OCI-LY3 (cell line): ENCODE data around the gene HSD17B2.
"Not testable (repeated sequence)": the region's sequence is repeated elsewhere in the genome, so short reads cannot be mapped to it uniquely, and the experiment has no call there.

Source experiments
- H2AFZ ChIP-seq: fragments of 200-600, 300-600 bp; shearing (Covaris generic); 2 replicates; pipeline ENCODE4 v1.6.0; 2014; ENCODE audit warnings: antibody characterized with exemption, low read depth, low read length
- H3K27ac ChIP-seq: fragments of 200-600, 300-600 bp; sonication (generic); 2 replicates; pipeline ENCODE4 v1.5.1; 2014; ENCODE audit warnings: mild to moderate bottlenecking, low read length, moderate library complexity, mixed read lengths
- H3K27me3 ChIP-seq: fragments of 200-600, 300-600 bp; sonication (generic); 2 replicates; pipeline ENCODE4 v1.6.1; 2014; ENCODE audit warnings: low read depth, low read length, mixed read lengths
- H3K36me3 ChIP-seq: fragments of 200-600, 300-600 bp; sonication (generic); replicated peaks from 2 replicates; pipeline ENCODE3; 2014; ENCODE audit warnings: low read depth, low read length, mixed read lengths
- H3K4me1 ChIP-seq: fragments of 300-600, 200-600 bp; sonication (generic); 2 replicates; pipeline ENCODE4 v1.6.1; 2014; ENCODE audit warnings: low read length, mixed read lengths
- H3K4me2 ChIP-seq: fragments of 200-600, 300-600 bp; sonication (generic); 2 replicates; pipeline ENCODE4 v1.6.1; 2014; ENCODE audit warnings: low read length, mixed read lengths
- H3K4me3 ChIP-seq: fragments of 300-600, 200-600 bp; sonication (generic); 2 replicates; pipeline ENCODE4 v1.5.1; 2014; ENCODE audit warnings: antibody characterized with exemption, mild to moderate bottlenecking, low read length, moderate library complexity
- H3K79me2 ChIP-seq: fragments of 300-600, 200-600 bp; shearing (Covaris generic); 2 replicates; pipeline ENCODE4 v1.6.1; 2014; ENCODE audit warnings: mild to moderate bottlenecking, low read length, mixed read lengths
- H3K9ac ChIP-seq: fragments of 300-600, 200-600 bp; shearing (Covaris generic); 2 replicates; pipeline ENCODE4 v1.6.0; 2014; ENCODE audit warnings: mild to moderate bottlenecking, low read length, moderate library complexity
- H3K9me3 ChIP-seq: fragments of 200-600, 300-600 bp; shearing (Covaris generic); 2 replicates; pipeline ENCODE4 v1.6.1; 2014; ENCODE audit warnings: low read length, mixed read lengths; ENCODE audit not compliant: insufficient read depth
- H4K20me1 ChIP-seq: fragments of 200-600, 300-600 bp; sonication (generic); 2 replicates; pipeline ENCODE4 v1.6.1; 2016; ENCODE audit warnings: low read length, mixed read lengths; ENCODE audit not compliant: insufficient read depth
- CTCF ChIP-seq: fragments of 200-600, 300-600 bp; sonication (generic); IDR thresholded peaks from 2 replicates; pipeline ENCODE4 v1.5.1; 2014; ENCODE audit warnings: antibody characterized with exemption, low read length, low read depth
- EZH2phosphoT487 ChIP-seq: fragments of 200-600 bp; shearing (Covaris generic); IDR thresholded peaks from 2 replicates; pipeline ENCODE4 v1.6.1; 2018; ENCODE audit warnings: antibody characterized with exemption, mixed run types, low read depth

Gene HSD17B2

GRCh38 chr16:82007189-82007588 lies 27.9 kb upstream of the HSD17B2 start:
- H2AFZ ChIP-seq = no peak overlapping the region
- no peak overlapping the region for H3K4me3 ChIP-seq
- no peaks in the 10 kb centered on the region for H4K20me1 ChIP-seq
- no peak for TF ChIP-seq EZH2phosphoT487
- no peak for TF ChIP-seq CTCF
- no peak overlapping the region for H3K27ac ChIP-seq
- peaks cover 3% of the 10 kb centered on the region; the same call in 1 of the 2 replicates for H3K9me3 ChIP-seq
- H3K36me3 ChIP-seq = peaks cover 6% of the 10 kb centered on the region
- no peaks in the 10 kb centered on the region for H3K27me3 ChIP-seq
- H3K79me2 ChIP-seq = no peaks in the 10 kb centered on the region
- H3K4me2 ChIP-seq = no peak overlapping the region
- no peak overlapping the region for H3K9ac ChIP-seq
- peaks cover 3% of the 10 kb centered on the region; the same call in 1 of the 2 replicates for H3K4me1 ChIP-seq

DNA sequence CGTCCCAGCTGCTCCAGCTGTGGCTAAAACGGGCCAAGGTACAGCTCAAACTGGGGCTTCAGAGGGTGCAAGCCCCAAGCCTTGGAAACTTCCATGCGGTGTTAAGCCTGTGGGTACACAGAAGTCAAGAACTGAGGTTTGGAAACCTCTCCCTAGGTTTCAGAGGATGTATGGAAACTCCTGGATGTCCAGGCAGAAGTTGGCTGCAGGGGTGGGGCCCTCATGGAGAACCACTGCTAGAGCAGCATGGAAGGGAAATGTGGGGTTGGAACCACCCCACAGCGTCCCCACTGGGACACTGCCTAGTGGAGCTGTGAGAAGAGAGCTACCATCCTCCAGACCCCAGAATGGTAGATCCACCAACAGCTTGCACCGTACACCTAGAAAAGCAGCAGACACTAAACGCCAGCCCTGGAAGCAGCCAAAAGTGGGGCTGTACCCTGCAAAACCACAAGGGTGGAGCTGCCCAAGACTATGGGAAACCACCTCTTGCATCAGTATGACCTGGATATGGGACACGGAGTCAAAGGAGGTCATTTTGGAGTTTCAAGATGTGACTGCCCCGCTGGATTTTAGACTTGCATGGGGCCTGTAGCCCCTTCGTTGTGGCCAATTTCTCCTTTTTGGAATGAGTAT lies 26.0 kb upstream of the HSD17B2 start:
- Histone ChIP-seq H3K9ac (no peak overlapping the region), H3K27me3 (no peaks in the 10 kb centered on the region), H3K4me2 (no peak overlapping the region), H3K4me1 (peaks cover 8% of the 10 kb centered on the region; the same call in 1 of the 2 replicates), H3K27ac (no peak overlapping the region), H3K4me3 (no peak overlapping the region), H4K20me1 (no peaks in the 10 kb centered on the region), H3K79me2 (no peaks in the 10 kb centered on the region), H3K9me3 (peaks cover 3% of the 10 kb centered on the region; the same call in 1 of the 2 replicates), H2AFZ (no peak overlapping the region), H3K36me3 (peaks cover 3% of the 10 kb centered on the region)
- TF ChIP-seq EZH2phosphoT487 (no peak), CTCF (no peak)

DNA sequence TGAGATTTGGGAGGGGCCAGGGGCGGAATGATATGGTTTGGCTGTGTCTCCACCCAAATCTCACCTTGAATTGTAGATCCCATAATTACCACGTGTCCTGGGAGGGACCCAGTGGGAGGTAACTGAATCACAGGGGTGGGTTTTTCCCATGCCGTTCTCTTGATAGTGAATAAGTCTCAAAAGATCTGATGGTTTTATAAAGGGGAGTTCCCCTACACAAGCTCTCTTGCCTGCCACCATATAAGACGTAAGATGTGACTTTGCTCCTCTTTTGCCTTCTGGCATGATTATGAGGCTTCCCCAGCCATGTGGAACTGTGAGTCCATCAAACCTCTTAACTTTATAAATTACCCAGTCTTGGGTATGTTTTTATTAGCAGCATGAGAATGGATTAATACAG lies 25.3 kb upstream of the HSD17B2 start:
- not testable (repeated sequence) for H2AFZ ChIP-seq, H3K79me2 ChIP-seq, H3K27ac ChIP-seq, H4K20me1 ChIP-seq, H3K4me3 ChIP-seq, H3K9ac ChIP-seq, H3K4me2 ChIP-seq, H3K9me3 ChIP-seq, H3K4me1 ChIP-seq, H3K36me3 ChIP-seq, H3K27me3 ChIP-seq

- H3K27me3 ChIP-seq = peaks cover 7% of the 10 kb centered on the region; the same call in 1 of the 2 replicates
- peak overlapping the region; percentile 100; the same call in 1 of the 2 replicates for H2AFZ ChIP-seq
- H3K9me3 ChIP-seq = peaks cover 9% of the 10 kb centered on the region; the same call in 1 of the 2 replicates
- peaks cover 8% of the 10 kb centered on the region; the same call in 1 of the 2 replicates for H3K4me1 ChIP-seq
- H3K36me3 ChIP-seq = peaks cover 3% of the 10 kb centered on the region
- H3K27ac ChIP-seq = no peak overlapping the region
- peak overlapping the region; percentile 93 for H3K4me3 ChIP-seq
- H3K9ac ChIP-seq = peak overlapping the region; percentile 69
- no peak for TF ChIP-seq EZH2phosphoT487
- TF ChIP-seq CTCF = no peak
- peak overlapping the region; percentile 84 for H3K4me2 ChIP-seq
- H3K79me2 ChIP-seq = no peaks in the 10 kb centered on the region
- H4K20me1 ChIP-seq = no peaks in the 10 kb centered on the region
Observed at GRCh38 chr16:82010649-82011048, 24.4 kb upstream of the HSD17B2 start.
